Measurements from ENCODE around the gene OCSTAMP.

Gene OCSTAMP

DNA sequence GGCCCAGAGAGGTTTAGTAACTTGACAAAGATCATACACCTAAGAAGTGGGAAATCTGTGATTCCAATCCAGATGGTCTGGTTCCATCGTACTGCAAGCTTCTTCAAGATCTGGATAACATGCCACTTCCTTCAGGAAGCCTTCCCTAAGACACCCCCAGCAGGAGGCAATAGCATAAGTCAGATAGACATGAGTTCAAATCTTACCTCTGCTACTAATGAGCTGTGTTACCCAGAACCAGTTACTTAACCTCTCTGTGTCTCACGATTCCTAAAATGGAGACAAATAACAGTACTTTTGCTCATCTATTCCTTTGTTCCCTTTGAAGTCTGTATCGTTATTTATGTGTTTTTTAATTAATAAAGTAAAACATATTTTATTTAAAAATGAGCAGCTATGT is 22.3 kb upstream of the OCSTAMP start:
- no peak for ATAC-seq

DNA sequence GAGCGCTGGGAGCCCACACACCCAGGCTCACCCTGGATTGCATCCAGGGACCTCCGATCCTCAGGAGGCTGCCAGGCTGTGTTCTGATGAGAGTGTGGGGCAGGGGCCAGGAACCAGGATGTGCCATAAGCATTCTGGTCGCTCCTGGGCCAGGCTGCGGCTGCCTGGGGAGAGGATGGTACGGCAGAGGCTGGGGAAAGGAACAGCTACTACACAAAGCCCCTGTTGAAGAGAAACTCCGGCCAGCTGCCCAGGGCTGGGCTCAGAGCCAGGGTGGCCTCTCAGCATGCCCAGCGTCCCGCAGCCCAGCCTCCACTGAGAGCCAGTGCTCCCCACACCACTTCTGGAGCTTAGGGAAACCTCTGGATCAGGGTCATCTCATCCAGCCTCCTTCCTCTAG is 21.7 kb upstream of the OCSTAMP start:
- ATAC-seq, result no peak

DNA sequence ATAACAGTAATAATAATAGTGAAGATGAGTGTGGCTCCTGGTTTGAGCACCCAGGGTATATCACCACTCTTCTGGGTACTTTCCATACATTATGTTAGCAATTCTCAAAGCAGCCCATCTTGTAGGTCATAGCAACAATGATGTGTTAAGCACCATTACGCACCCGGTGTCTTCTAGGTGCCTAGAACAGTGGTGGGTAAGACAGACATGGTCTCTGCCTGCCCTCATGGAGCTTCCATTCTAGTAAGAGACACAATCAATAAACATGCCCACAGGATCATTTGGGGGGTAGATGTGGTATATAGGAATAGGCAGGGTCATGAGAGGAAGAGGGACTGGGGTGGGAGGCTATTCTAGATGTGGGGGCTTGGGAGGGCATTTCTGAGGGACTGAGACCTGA is 21.0 kb upstream of the OCSTAMP start:
- no peak for ATAC-seq

DNA sequence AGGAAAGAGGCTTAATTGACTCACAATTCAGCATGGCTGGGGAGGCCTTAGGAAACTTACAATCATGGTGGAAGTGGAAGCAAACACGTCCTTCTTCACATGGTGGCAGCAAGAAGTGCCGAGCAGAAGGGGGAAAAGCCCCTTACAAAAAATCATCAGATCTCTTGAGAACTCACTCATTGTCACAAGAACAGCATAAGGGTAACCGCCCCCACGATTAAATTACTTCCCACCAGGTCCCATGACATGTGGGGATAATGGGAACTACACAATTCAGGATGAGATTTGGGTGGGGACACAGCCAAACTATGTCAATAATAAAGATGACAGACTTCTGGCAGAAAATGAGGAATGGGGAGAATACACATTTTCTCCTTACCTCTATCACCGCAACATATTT is 20.5 kb upstream of the OCSTAMP start:
- ATAC-seq, result no peak

DNA sequence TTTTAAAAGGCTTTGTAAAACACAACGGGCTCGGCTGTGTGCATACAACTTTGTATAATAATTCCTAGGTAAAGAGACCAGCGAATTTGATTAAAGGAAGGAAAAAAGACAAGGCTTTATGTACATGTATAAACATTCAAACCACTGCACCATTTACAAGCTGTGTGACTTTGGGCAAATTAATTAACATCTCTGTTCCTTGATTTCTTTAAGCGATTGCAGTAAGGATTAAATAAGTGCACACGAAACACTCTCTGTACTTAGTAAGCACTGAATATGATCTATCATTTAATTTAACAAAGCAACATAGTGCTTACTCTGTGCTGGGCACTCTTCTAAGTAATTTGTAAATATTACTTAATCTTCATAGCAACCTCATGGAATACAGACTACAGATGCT is 19.5 kb upstream of the OCSTAMP start:
- no peak for ATAC-seq

DNA sequence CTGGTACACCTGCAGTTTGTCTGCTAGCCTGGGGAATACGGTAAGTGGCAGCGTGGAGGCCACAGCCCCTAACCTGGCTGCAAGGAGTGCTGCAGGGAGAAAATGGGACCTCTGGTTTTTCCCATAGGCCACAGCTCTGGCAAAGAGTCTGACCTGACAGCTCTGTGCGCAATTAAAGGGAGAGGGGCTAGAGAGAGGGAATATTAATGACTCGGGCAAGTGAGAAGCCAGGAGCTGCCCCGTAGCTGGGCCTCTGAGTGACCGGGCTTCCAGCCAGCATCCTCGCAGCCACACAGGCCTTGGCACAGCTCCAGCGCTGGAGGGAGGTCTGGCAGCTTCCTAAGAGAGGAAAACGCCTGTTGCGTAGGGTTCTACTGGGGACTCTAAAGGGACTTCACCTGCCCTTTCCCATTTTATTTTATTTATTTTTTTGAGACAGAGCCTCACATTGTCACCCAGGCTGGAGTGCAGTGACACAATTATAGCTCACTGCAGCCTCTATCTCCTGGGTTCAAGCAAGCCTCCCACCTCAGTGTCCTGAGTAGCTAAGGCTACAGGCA is 18.2 kb upstream of the OCSTAMP start:
- no peak for ATAC-seq

DNA sequence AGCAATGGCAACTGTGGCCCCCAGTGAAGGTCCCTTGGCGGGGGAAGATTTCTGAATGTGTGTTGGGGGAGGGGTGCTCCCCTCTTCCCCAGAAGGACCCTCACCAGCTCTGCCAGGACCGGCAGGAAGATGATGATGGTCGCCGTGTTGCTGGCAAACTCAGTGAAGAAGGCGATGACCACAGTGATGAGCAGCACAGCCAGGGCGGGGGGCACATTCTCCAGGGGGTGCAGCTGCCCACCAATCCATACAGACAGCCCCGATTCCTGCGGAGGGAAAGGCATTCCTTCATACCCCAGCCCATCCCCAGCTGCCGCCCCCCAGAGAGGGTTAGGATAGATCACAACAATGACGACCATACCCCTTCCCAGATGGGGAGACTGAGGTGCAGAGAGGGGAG is 15.7 kb upstream of the OCSTAMP start:
- ATAC-seq, result no peak

DNA sequence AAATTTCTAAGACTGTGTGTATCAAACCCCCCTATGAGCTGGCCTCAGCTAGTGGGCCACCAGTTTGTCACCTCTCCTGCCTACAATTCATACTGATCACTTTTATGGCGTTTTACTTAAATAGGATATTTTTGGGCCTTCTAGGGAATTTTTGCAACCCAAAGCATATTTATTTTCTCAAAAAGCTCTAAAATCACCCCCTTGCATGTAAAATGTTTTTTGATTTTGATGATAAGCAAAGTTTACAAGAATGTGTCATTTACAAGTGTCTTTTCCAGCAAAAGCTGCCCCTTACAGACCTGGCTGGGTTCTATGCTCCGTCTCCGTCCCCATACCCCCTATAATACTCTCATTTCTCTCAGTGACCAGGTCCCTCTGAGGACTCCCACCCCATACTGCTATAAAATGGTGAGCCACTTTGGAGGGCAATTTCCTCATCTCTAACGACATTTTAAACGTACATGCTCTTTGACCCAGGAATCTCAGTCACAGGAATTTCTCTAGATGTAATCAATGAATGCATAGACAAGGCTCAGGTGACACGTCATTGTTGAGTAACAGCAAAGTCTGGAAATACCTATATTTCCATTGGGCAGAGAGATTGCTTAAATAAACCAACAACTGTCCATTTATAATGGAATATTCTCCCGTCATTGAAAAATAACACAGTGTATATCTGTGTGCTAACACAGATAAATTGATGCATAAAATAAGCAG is 13.9 kb upstream of the OCSTAMP start:
- no peak for ATAC-seq

DNA sequence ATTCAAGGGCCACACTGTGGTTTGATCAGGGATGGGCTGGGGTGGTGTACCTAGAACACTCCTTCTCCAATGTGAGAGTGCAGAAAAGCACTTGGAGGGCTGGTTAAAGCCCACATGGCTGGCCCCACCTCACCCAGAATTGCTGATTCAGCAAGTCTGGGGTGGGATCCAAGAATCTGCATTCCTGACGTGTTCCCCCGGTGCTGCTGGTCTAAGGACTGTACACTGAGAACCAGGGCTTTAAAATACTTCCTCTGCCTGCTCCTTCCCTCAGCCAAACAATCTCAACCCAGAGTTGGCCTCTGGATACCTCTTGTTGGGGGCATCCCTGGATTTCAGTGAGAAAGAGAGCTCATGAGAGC is 13.4 kb upstream of the OCSTAMP start:
- ATAC-seq, result no peak

DNA sequence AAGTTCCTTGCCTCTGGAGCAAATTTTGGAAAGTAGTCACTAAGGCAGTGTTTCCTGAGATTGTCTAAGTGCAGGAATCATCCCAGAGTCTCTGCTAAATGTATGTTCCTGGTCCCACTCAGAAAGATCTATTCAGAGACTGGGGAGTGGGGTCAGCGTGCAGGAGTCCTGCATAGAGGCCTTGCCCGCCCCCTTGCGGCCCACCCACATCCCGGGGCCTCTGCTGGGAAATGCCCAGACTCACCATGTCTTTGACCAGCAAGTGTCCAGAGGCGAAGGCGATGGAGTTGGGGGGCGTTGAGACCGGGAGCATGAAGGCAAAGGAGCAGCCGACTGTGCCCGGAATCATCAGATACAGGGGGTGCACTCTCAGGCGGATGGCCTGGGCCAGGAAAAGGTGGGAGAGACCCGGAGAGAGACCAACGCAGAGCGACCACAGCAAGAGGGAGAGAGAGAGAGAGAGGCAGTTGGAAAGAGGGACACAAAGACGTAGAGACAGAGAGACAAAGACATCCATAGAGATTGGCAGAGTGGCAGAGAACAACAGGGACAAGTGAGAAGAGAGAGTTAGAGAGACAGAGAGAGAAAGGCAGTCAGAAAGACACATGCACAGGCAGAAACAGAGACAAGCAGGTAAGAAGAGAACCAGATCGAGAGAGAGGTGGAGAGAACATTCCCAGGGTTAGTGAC is 12.9 kb upstream of the OCSTAMP start:
- no peak for ATAC-seq

DNA sequence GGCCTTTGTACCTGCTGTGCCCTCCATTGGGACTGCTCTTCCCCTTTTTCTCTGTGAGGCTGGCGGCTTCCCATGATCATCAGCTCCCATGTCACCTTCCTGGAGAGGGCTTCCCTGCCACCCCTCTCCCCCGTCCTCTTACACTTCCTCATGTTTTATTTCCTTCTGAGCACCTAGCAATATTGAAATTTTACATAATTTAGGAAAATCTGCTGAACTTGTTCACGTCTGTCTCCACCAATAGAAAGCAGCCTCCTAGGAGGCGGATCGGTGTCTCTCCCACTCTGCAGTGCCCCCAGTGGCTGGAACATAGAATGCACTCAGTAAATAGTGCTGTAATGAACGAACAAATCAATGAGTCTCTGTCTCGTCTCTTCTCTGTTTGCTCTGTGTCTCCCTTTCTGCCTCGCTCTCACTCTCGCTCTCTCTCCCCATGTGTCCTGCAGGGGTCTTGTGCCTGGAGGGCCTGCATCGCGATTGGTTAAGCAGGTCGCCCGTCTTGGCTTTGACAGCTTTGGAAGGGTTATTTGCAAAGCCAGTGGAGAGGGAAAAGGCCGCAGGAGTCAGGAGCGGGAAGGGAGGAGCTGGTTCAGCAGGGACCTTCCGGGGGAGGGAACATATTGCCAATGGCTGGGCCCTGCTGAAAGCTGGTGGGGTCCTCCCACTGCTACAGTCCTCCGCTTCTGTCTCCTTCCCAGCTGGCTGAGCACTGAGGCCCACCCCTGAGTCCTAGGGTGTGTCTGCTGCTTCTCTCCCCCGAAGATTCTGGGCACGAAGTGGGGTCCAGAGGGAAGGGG is 12.1 kb upstream of the OCSTAMP start:
- ATAC-seq, result peak; percentile 47 to 65

DNA sequence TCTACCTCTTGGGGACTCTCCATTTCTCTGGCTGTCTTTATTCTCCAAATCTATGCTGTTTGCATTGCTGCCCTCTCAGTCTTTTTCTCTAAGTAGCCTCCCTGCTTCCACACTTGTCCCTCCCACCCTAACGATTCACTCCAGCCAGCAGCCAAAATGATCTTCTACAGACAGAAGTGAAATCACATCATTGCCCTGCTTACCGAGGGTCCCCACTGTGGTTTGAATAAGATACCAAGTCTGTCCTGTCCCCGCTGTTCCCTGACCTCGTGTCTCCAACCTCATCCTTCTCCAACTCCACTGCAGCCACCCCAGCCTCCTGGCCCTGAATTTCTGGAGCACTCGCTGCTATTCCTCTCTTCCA is 11.5 kb upstream of the OCSTAMP start:
- no peak for ATAC-seq

DNA sequence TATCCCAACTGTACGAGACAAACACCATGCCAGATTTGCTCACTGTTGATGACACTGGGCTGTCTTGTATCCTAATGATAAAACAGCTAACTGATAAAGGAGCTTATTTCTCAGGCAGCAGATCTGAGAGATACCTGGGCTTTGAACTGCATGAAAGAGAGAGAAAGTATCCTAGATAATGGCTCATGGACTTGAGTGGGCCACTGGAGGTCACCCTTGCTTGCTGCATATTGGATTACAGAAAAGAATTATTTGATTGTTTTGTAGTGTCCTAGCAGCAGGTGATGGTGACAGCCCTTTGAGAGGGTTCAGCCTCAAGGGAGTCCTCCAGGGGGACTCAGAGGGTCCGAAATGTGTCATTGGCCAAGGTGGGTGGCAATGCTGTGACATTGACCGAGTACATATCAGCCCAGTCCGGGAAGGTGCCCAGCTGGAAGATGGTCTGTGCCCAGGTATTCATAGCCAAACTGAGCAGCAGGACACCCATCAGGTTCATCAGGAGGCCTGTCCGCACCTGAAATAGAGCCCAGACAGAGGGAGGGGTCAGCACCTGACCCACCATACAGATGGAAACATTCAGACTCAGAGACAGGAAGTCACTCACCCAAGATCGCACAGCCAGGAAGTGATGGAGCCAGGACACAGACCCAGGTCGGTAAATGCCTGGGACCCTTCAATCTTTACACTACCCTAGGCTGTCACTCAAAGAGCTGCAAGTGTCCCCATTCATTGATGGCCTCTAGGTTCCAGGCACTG is 9.4 kb upstream of the OCSTAMP start:
- ATAC-seq, result no peak

DNA sequence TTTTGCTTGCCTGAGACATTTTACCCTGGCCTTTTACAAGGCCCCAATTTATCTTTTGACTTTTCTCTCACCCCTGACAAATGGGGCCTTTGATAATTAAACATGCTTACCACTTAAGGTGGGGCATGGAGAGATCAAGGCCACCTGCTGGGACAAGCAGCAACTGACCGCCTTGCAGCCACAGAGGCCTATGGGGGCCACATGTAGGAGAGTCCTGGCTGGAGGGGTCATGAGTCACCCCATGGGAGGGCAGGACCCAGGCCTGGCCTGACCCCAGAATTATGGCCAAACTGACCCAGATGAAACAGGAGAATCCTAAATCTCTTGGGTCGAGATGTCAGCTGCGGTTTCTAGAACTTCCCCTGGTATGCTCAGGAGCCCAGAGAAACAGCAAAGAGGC is 8.5 kb upstream of the OCSTAMP start:
- no peak for ATAC-seq

DNA sequence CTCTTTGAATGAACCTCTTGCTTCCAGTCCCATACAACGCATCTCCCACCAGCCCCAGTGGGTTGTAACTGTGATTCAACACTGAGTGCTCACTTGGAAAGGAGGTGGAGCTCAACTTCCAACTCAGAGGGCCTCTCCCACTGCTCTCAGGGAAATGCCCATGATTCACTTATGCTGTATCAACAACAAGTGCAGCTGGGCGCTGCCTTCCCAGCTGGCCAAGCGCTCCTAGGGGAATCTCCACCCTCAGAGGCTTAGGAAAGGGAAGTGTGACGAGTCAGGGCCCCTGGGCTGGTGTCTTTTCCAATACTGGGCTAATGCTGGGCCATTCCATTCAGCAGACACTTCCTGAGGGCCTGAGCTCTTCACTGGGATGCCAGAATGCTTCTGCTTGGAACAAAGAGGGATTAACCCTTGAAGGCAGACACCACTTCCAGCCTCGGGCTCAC is 8.1 kb upstream of the OCSTAMP start:
- peak; percentile 70 to 84 for ATAC-seq

DNA sequence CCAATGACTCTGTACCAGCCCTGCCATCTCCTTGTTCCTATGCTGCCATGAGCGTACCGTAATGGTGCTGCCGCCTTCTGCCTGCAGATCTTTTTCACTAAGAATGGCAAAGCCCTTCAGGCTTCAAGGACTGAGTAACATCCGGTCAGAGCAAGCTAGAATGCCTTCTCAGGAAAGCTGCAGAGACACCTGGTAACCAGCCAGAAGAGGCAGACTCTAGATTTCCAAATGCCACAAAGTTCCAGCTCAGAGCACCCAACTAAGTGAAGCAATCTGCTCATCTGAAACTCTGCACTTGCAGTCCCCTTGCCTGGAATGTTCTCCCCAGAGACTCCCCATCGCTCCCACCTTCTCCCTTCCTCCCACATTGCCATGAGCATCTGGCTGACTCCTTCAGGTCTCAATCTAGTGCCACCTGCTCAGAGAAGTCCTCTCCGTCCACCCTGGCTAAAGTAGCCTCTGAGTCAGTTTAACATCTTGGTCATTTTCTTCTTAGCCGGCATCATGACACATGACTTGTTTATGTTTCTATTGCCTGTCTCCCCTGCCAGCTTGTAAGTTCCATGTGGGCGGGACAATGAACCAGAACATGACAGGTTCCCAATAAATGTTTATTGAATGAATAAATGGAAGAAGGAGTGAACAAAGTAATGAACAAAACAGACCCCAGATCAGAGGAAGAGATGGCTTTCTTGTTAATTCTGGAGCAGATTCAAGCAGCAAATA is 6.9 kb upstream of the OCSTAMP start:
- ATAC-seq, result no peak

DNA sequence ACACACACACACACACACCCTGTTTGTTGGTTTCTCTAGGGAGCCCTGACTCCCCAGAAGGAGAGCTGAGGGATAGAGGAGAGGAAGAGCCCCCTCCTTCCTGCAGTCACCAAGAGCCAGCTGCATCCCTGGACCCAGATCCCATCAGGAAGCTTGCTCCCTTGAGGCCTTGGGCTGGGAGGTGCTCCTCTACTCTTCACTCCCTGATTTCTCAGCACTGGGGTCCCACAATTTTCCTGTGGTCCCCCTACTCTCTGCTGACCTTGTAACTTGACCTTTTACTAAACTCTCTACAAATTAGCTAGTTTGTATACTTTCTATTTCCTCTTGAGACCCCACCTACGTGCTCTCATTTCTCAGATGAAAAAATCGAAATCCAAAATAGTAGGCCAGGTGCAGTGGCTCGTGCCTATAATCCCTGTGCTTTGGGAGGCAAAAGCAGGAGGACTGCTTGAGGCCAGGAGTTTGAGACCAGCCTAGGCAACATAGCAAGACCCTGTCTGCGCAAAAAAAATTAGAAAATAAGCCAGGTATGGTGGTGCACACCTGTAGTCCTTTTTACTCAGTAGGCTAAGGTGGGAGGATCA is 5.0 kb upstream of the OCSTAMP start:
- ATAC-seq, result no peak

DNA sequence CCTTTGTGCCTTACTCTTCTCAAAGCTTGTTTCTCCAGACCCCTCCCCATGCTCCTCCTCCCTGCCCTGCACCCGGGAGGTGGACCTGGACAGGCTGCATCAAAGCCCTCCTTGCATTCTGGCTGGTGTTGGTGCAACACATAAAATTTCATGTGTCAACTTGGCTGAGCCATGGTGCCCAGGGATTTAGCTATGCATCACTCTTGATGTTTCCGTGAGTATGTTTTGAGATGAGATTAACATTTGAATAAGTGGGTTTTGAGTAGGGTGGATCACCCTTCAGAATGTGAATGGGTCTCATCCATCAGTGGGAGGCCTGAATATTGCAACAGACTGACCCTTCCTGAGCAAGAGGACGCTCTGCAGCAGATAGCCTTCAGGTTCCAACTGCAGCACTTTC is 4.4 kb upstream of the OCSTAMP start:
- ATAC-seq, result no peak

DNA sequence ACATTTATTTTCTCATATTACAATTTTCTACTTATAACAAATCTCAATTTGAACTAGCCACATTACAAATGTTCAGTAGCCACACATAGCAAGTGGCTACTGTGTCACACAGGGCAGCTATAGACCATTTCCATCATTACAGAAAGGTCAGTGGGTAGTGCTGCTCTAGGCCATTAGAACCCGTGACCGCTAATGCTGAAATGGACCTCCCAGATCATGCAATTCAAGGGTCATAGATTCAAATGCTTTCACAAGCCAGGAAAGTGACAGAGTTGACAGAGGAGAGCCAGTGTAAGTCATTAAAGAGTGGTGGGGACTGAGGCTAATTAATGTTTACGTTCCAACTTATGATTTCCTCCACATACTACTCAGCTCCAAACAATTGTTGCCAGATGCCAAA is 3.5 kb upstream of the OCSTAMP start:
- no peak for ATAC-seq

DNA sequence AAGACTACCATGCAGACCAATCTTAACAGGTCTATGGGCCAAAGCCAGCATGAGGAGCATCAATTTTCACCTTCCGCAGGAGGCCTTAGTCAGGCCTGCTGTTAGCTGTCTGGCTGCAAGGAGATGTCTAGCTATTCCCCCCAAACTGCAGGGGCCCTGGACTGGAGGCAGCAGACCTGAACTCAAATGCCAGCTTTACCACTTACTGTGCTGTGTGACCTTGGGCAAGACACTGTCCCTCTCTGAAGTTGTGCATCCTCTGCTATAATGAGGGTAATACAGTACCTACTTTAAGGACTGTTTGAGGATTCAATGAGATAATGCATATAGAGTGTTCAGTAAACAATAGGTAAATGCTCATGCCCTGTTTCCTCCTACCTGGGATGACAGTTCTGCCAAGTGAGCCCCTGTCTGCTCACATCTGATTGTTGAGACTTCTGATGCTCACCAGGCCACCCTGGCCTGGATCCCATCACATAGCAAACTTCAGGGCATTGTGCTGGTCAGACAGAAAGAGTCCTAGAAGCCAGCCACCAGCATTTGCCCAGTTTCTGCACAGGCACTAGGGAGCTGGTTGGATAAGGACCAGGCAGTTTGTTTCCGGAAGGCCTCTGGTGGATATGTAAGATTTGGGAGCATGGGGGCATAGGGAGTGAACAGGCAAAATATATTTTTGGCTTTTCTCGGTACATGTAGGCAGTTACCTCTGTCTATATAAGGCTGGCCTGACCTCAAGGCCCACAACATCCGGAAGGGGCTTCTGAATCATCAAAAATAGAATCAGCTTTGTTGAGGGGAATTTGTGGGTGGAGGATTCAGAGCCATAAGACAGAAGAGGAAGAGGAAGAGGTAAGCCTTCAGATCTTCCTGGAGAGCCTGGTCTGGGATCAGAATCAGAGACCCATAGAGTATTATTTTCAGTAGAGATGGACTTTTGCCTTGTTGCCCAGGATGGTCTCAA is 2.3 kb upstream of the OCSTAMP start:
- peak; percentile 86 to 89 for ATAC-seq
